C4-2B (cell line): ENCODE measurements around the gene IL36A.

ENCODE experiments used
- CTCF ChIP-seq: fragments of 450-650 bp; conservative IDR thresholded peaks from 2 replicates; pipeline ENCODE4 v1.5.1; 2017; ENCODE audit warnings: mild to moderate bottlenecking
- ZFX ChIP-seq: fragments of 450-650 bp; IDR thresholded peaks from 2 replicates; pipeline ENCODE4 v1.6.1; 2017

GRCh38 chr2:113015655-113016054 is 10.4 kb downstream of the IL36A start:
- TF ChIP-seq CTCF: no peak
- no peak for TF ChIP-seq ZFX
